Measurements from ENCODE around the gene PITX3.

The PITX3 gene

DNA sequence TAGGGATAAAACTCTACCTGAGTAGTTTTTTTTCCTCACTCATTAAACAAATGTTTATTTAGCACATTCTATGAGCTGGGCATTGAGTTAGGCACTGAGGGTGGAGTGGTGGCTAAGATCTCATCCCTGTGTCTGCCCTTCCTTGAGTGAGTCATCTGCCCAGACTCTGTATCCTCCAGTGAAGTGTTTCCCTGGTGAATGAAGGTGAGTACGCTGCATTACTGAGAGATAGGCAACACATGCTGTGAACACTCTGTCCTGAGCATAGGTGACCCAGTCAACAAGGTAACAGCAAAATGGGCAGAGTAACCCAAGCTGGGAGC, 5.8 kb downstream of the PITX3 start:
- TF ChIP-seq, protein P1, sequence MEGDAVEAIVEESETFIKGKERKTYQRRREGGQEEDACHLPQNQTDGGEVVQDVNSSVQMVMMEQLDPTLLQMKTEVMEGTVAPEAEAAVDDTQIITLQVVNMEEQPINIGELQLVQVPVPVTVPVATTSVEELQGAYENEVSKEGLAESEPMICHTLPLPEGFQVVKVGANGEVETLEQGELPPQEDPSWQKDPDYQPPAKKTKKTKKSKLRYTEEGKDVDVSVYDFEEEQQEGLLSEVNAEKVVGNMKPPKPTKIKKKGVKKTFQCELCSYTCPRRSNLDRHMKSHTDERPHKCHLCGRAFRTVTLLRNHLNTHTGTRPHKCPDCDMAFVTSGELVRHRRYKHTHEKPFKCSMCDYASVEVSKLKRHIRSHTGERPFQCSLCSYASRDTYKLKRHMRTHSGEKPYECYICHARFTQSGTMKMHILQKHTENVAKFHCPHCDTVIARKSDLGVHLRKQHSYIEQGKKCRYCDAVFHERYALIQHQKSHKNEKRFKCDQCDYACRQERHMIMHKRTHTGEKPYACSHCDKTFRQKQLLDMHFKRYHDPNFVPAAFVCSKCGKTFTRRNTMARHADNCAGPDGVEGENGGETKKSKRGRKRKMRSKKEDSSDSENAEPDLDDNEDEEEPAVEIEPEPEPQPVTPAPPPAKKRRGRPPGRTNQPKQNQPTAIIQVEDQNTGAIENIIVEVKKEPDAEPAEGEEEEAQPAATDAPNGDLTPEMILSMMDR (IDR thresholded peaks at IDR 0.05; ENCODE audit: low read depth, low read length), result no peak
- no peak for DNase-seq (ENCODE audit: extremely low read depth, low read depth)

DNA sequence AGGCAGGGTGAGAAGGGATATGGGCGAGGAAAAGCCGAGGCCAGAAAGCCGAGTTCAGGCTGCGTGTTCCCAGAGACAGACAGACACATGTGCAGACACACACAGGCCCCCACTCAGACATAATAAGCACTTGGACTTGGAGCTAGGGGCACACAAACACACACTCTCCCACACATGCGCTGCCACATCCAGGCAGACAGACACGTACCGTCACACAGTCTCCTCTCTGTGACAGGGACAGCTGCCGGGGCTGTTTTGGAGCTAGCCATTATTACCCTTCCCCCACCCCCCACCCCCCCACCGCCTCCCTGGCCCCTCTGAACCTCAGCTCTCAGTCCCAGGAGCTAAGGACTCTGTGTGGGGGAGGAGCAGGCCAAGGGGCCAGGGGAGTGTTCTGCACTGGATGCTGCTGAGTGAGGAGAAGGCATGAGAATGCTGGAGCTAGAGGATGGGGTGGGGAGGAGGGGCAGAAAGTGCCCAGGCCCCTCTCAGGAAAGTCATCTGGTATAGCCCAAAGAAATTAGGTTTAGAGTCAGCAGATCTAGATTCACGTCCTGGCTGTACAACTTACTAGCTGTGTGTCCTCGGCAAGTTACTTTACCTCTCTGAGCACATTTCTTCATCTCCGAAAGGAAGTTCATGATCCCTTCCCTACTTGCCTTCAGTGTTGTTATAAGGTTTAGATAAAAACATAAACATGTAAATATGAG, 6.3 kb downstream of the PITX3 start:
- TF ChIP-seq, protein P1 (IDR thresholded peaks at IDR 0.05; ENCODE audit: low read depth, low read length), result no peak
- no peak for DNase-seq (ENCODE audit: extremely low read depth, low read depth)

DNA sequence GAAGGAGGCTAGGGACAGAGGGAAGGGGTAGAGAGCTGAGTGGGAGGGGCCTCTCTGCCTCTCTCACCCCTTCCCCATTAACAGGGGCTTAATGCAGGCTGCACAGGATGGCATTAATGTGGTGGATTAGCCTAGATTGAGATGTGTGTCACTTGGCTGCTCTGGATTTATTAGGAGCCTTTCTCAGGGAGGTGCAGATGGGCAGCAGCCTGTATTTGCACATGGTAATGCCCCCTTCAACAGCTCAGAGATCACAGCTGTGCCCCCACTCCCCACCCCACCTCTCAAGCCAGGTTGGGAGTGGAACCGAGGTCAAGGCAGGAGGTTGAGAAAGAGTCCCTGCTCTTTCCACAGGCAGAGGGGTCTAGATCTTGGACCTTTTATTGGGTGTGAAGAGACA, 7.3 kb downstream of the PITX3 start:
- no peak for DNase-seq (ENCODE audit: extremely low read depth, low read depth)

DNA sequence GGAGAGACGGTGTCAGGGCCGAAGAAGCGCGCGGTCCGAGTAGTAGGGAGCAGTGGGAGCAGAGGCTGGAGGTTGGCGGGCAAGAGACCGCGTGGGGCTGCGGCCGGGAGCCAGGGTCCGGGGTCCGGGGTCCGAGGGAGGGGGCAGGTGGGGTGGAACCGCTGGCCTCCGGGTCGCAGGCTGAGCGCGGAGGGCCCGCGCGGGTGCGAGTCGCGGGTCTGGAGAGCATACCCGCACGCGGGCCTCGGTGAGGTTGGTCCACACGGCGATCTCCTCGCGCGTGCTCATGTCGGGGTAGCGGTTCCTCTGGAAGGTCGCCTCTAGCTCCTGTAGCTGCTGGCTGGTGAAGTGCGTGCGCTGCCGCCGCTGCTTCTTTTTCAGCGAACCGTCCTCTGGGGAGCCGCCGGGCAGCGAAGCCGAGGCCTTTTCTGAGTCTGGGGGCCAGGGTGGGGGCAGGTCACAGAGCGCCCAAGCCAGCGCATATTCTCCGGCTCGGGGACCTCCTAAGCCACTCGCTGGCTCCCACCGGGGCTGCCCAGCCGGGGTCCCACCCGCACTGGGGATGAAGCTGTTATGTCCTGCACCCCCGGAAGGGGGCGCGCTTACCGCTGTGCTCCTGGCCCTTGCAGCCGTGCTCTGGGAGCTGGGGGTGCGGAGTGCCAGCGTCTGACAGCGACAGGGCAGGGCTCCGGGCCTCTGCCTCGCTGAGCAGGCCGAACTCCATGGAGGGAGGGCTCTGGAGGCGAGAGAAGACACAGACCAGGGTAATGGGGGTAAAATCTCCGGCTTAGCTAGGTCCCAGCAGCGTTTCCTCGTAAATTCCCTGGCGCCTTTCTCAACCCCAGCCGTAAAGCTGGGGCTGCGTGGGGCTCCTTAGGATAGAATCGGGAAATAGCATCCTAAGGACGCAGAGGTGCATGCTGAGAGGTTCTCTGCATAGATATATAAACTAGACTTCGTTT, 9.7 kb downstream of the PITX3 start:
- no peak for DNase-seq (ENCODE audit: extremely low read depth, low read depth)
- TF ChIP-seq, protein P1 (IDR thresholded peaks at IDR 0.05; ENCODE audit: low read depth, low read length), result peak; percentile 74

More for the DNA sequence above, 7.3 kb downstream of the PITX3 start:
- TF ChIP-seq, protein P1 (IDR thresholded peaks at IDR 0.05; ENCODE audit: low read depth, low read length), result no peak

DNA sequence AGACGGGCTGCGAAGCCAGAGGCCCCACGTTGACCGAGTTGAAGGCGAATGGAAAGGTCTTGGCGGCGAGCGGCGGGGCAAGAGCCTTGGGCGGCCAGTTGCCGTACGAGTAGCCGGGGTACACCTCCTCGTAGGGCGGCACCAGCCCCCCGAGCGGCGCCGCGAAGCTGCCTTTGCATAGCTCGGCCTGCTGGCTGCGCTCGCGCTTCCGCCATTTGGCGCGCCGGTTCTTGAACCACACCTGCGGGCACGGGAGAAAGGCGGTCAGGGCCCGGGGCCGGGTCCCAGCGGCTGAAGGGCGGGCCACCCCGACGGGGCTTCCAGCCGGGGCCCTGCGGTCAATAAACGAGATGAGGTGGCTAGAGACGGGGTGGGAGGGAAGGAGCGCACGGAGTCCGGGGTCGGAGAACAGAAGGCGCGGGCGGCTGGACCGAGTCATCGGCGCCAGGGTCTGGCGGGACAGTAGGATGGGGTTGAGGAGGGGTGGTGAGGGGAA, 10.4 kb downstream of the PITX3 start:
- TF ChIP-seq, protein P1 (IDR thresholded peaks at IDR 0.05; ENCODE audit: low read depth, low read length), result peak; percentile 39
- DNase-seq (ENCODE audit: extremely low read depth, low read depth), result no peak

DNA sequence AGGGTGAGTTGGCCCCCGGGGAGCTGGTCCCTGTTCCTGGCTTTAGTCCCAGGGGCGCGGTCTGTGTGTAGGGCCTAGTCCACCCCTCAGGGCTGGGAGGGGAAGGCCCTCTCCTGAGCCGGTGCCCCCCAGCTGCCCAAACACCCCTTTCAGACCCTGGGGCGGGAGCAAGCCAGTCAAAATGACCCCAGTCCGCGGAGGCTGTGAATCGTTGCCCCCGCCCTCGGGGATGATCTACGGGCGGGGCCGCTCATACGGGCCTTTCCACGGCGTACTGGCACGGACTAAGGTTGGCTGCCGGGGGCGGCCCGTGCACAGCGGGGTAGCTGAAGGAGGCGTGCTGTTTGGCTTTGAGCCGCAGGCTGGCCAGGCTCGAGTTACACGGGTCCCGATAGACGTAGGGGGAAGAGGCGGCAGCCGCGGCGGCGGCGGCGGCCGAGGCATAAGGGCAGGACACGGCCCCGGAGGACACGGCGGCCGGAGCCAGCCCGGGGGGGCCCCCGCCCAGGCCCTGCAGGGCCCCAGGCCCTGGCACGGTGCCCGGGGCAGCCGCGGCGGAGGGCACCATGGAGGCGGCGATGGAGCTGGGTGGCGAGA, 10.9 kb downstream of the PITX3 start:
- TF ChIP-seq, protein P1 (IDR thresholded peaks at IDR 0.05; ENCODE audit: low read depth, low read length), result no peak

More for the DNA sequence above, 10.9 kb downstream of the PITX3 start:
- DNase-seq (ENCODE audit: extremely low read depth, low read depth), result no peak

Measured in AG09319 (cell line).